H9 (cell line): ENCODE results near the gene CDC42EP3. TPM values are rescaled to one million over a fixed set of nuclear protein-coding genes. Genes with fewer than 3 reads are reported as not detected.

ENCODE experiments used
- DNase-seq: peaks from one replicate; pipeline ENCODE4 v3.0.0-alpha.2; 2017
- H2AFZ ChIP-seq: one replicate; pipeline ENCODE4 v1.6.1; 2013; ENCODE audit warnings: mild to moderate bottlenecking, low read length, control low read depth, moderate library complexity
- H2AK5ac ChIP-seq: 2 replicates; pipeline ENCODE4 v1.6.1; 2013; ENCODE audit warnings: low read length, control low read depth, mixed read lengths; ENCODE audit not compliant: insufficient read length
- H2BK120ac ChIP-seq: one replicate; pipeline ENCODE4 v1.6.1; 2013; ENCODE audit warnings: low read depth, mild to moderate bottlenecking, low read length, control low read depth, inconsistent platforms; ENCODE audit not compliant: poor library complexity, severe bottlenecking
- H2BK12ac ChIP-seq: 2 replicates; pipeline ENCODE4 v1.6.1; 2013; ENCODE audit warnings: low read length, control low read depth, mixed read lengths, low read depth; ENCODE audit not compliant: insufficient read length
- H2BK15ac ChIP-seq: 2 replicates; pipeline ENCODE4 v1.6.1; 2013; ENCODE audit warnings: low read depth, low read length, control low read depth
- H2BK20ac ChIP-seq: one replicate; pipeline ENCODE4 v1.6.1; 2013; ENCODE audit warnings: low read depth, mild to moderate bottlenecking, low read length, control low read depth, inconsistent platforms; ENCODE audit not compliant: poor library complexity, severe bottlenecking
- H2BK5ac ChIP-seq: 2 replicates; pipeline ENCODE4 v1.6.1; 2013; ENCODE audit warnings: low read length, control low read depth, mixed read lengths; ENCODE audit not compliant: insufficient read length
- H3K14ac ChIP-seq: 2 replicates; pipeline ENCODE4 v1.6.1; 2013; ENCODE audit warnings: low read length, control low read depth; ENCODE audit not compliant: insufficient read depth
- H3K18ac ChIP-seq: 2 replicates; pipeline ENCODE4 v1.6.1; 2013; ENCODE audit warnings: low read depth, mild to moderate bottlenecking, mixed read lengths, low read length, control low read depth; ENCODE audit not compliant: insufficient read length
- H3K23ac ChIP-seq: 2 replicates; pipeline ENCODE4 v1.6.1; 2013; ENCODE audit warnings: low read length, control low read depth, mixed read lengths, low read depth; ENCODE audit not compliant: insufficient read length
- H3K23me2 ChIP-seq: 2 replicates; pipeline ENCODE4 v1.6.1; 2013; ENCODE audit warnings: low read depth, mild to moderate bottlenecking, mixed read lengths, low read length, control low read depth; ENCODE audit not compliant: insufficient read length, poor library complexity, severe bottlenecking
- H3K27ac ChIP-seq: 2 replicates; pipeline ENCODE4 v1.5.1; 2013; ENCODE audit warnings: low read length, control low read depth, mixed read lengths, low read depth; ENCODE audit not compliant: insufficient read length
- H3K27me3 ChIP-seq: 2 replicates; pipeline ENCODE4 v1.6.1; 2013; ENCODE audit warnings: low read length, control low read depth, inconsistent platforms; ENCODE audit not compliant: insufficient read depth
- H3K4ac ChIP-seq: 2 replicates; pipeline ENCODE4 v1.6.1; 2013; ENCODE audit warnings: low read depth, mild to moderate bottlenecking, control low read depth, inconsistent platforms, low read length, moderate library complexity
- H3K4me1 ChIP-seq: 2 replicates; pipeline ENCODE4 v1.6.1; 2013; ENCODE audit warnings: low read length, control low read depth, inconsistent platforms; ENCODE audit not compliant: insufficient read depth
- H3K4me2 ChIP-seq: 2 replicates; pipeline ENCODE4 v1.6.1; 2013; ENCODE audit warnings: low read length, control low read depth, mixed read lengths; ENCODE audit not compliant: insufficient read length, insufficient read depth
- H3K56ac ChIP-seq: 2 replicates; pipeline ENCODE4 v1.6.1; 2013; ENCODE audit warnings: low read depth, mild to moderate bottlenecking, mixed read lengths, low read length, control low read depth; ENCODE audit not compliant: insufficient read length
- H3K79me1 ChIP-seq: 2 replicates; pipeline ENCODE4 v1.6.1; 2013; ENCODE audit warnings: low read depth, mild to moderate bottlenecking, moderate library complexity, low read length, control low read depth, inconsistent platforms; ENCODE audit not compliant: insufficient read depth, poor library complexity, severe bottlenecking
- H3K79me2 ChIP-seq: 2 replicates; pipeline ENCODE4 v1.6.1; 2013; ENCODE audit warnings: low read length, control low read depth, inconsistent platforms; ENCODE audit not compliant: insufficient read depth
- H3K9ac ChIP-seq: 2 replicates; pipeline ENCODE4 v1.6.1; 2013; ENCODE audit warnings: low read length, control low read depth, mixed read lengths; ENCODE audit not compliant: insufficient read length; ENCODE audit errors: extremely low read depth
- H3K9me3 ChIP-seq: one replicate; pipeline ENCODE4 v1.6.1; 2013; ENCODE audit warnings: low read depth, low read length, inconsistent platforms; ENCODE audit not compliant: control insufficient read depth
- H3T11ph ChIP-seq: one replicate; pipeline ENCODE4 v1.6.1; 2013; ENCODE audit warnings: mild to moderate bottlenecking, low read length, control low read depth, inconsistent platforms
- H4K20me1 ChIP-seq: one replicate; pipeline ENCODE4 v1.6.1; 2013; ENCODE audit not compliant: control insufficient read depth, insufficient read length, insufficient read depth
- H4K5ac ChIP-seq: 2 replicates; pipeline ENCODE4 v1.6.1; 2013; ENCODE audit warnings: low read depth, mild to moderate bottlenecking, mixed read lengths, low read length, control low read depth; ENCODE audit not compliant: insufficient read length
- H4K8ac ChIP-seq: replicated peaks from 2 replicates; pipeline ENCODE4 v1.6.1; 2013; ENCODE audit warnings: low read length, control low read depth, mixed read lengths, low read depth; ENCODE audit not compliant: insufficient read length
- H4K91ac ChIP-seq: 2 replicates; pipeline ENCODE4 v1.6.1; 2013; ENCODE audit warnings: low read depth, mild to moderate bottlenecking, moderate library complexity, mixed read lengths, low read length, control low read depth; ENCODE audit not compliant: insufficient read length
- H3K27ac Mint-ChIP-seq, 3 experiments: 2 replicates in 2 of 3; 3 replicates in 1 of 3; pipeline ENCODE4 v1.8.0; 2020 to 2021; ENCODE audit warnings: mixed read lengths in 3 of 3, mild to moderate bottlenecking in 1 of 3, moderate library complexity in 1 of 3
- H3K27me3 Mint-ChIP-seq: 2 replicates; pipeline ENCODE4 v1.8.0; 2021; ENCODE audit warnings: low read depth, mild to moderate bottlenecking, moderate library complexity, mixed read lengths
- H3K36me3 Mint-ChIP-seq, 3 experiments: 2 replicates in 2 of 3; 3 replicates in 1 of 3; pipeline ENCODE4 v1.8.0; 2020 to 2021; ENCODE audit warnings: low read depth in 3 of 3, mixed read lengths in 3 of 3; ENCODE audit not compliant: insufficient read depth in 1 of 3
- H3K4me1 Mint-ChIP-seq, 2 experiments: 2 replicates each; pipeline ENCODE4 v1.8.0; 2020; ENCODE audit warnings: mixed read lengths in 2 of 2
- H3K4me3 Mint-ChIP-seq, 2 experiments: 2 replicates in 1 of 2; 3 replicates in 1 of 2; pipeline ENCODE4 v1.8.0; 2020 to 2021; ENCODE audit warnings: mild to moderate bottlenecking in 2 of 2, mixed read lengths in 2 of 2, moderate library complexity in 1 of 2
- H3K9me3 Mint-ChIP-seq, 2 experiments: 2 replicates in 1 of 2; 3 replicates in 1 of 2; pipeline ENCODE4 v1.8.0; 2020; ENCODE audit warnings: mild to moderate bottlenecking in 2 of 2, mixed read lengths in 2 of 2, moderate library complexity in 1 of 2
- CTCF ChIP-seq: fragments of 200-600 bp; sonication (generic); conservative IDR thresholded peaks from 3 replicates; pipeline ENCODE4 v1.8.0; 2021; ENCODE audit warnings: antibody characterized with exemption, mild to moderate bottlenecking
- WGBS: extraction: QIAGEN DNeasy Blood & Tissue Kit; methylation state at CpG from one replicate; pipeline ENCODE4 v1.1.7; 2013; ENCODE audit warnings: missing lambda C conversion rate, low lambda C conversion rate, mixed read lengths; ENCODE audit not compliant: insufficient read length; ENCODE audit errors: extremely low coverage; 5-methylcytosine and 5-hydroxymethylcytosine counted together
- total RNA-seq: library from RNA; stranded (reverse); gene quantifications from 2 replicates; pipeline ENCODE4 v1.2.1, GENCODE V29; 2021

The CDC42EP3 gene
- total RNA-seq, 1 experiment from 2014 or later, result 61.5 TPM

- H3K23ac ChIP-seq, result no peak overlapping the region
- H2BK20ac ChIP-seq, result no peak overlapping the region
- no peak overlapping the region for H3T11ph ChIP-seq
- H3K79me1 ChIP-seq, result no peaks in the 10 kb centered on the region
- no peak overlapping the region for H3K27ac ChIP-seq
- Mint-ChIP-seq H3K27ac (no peak overlapping the region), H3K4me3 (no peak overlapping the region), H3K9me3 (peaks cover 26 to 29% of the 10 kb centered on the region in 2 experiments), H3K4me1 (peaks cover 20 to 21% of the 10 kb centered on the region in 2 experiments), H3K36me3 (peaks cover 6 to 19% (median 11%) of the 10 kb centered on the region in 3 experiments), H3K27me3 (peaks cover 4% of the 10 kb centered on the region)
- no peak overlapping the region for H2AFZ ChIP-seq
- no peak overlapping the region for H3K56ac ChIP-seq
- no peaks in the 10 kb centered on the region for H3K9me3 ChIP-seq
- no peak overlapping the region for H2BK120ac ChIP-seq
- no peak overlapping the region for H3K18ac ChIP-seq
- DNase-seq, result no peak
- H2BK15ac ChIP-seq, result no peak overlapping the region
- no peaks in the 10 kb centered on the region for H3K23me2 ChIP-seq
- H3K14ac ChIP-seq, result no peak overlapping the region
- no peaks in the 10 kb centered on the region for H3K79me2 ChIP-seq
- H3K4me2 ChIP-seq, result no peak overlapping the region
- H2BK12ac ChIP-seq, result no peak overlapping the region
- H2AK5ac ChIP-seq, result no peak overlapping the region
- WGBS, result no CpG with 5 or more reads among the region's 3 CpGs
- no peak overlapping the region for H3K4ac ChIP-seq
- no peaks in the 10 kb centered on the region for H4K20me1 ChIP-seq
- H4K5ac ChIP-seq, result no peak overlapping the region
- H3K4me1 ChIP-seq, result peaks cover 7% of the 10 kb centered on the region
- no peak for TF ChIP-seq CTCF
- no peak overlapping the region for H4K91ac ChIP-seq
- H3K9ac ChIP-seq, result no peak overlapping the region
- no peaks in the 10 kb centered on the region for H3K27me3 ChIP-seq
- no peak overlapping the region for H4K8ac ChIP-seq
- no peak overlapping the region for H2BK5ac ChIP-seq
Measured at GRCh38 chr2:37593024-37593423, 78.4 kb downstream of the CDC42EP3 start.
